Right lobe of liver (tissue), 4 donors: ENCODE data around the gene ITM2B.

Source experiments
- CTCF ChIP-seq, 4 donors: fragments of 200-600 bp in 3 of 4; fragments of 450-650 bp in 1 of 4; IDR thresholded peaks; one replicate each; pipeline versions ENCODE4 v1.5.1 to v1.8.0; 2016 to 2022; ENCODE audit warnings: antibody characterized with exemption in 4 of 4, mild to moderate bottlenecking in 2 of 4
- POLR2A ChIP-seq: fragments of 450-650 bp; IDR thresholded peaks from one replicate; pipeline ENCODE4 v1.6.1; 2017; ENCODE audit warnings: antibody characterized with exemption, mild to moderate bottlenecking
- donor health status: DM: no; HTN: no; CAD: no.
- donor health status: DM: no; HTN: no; CAD: no.
- donor health status: DM: no; HTN: yes; CAD: no.

- TF ChIP-seq CTCF (IDR thresholded peaks at IDR 0.05) (no peak), POLR2A (no peak)
These were observed 46.3 kb upstream of the ITM2B start for GRCh38 chr13:48186722-48187121.
